GM19438 (cell line): ENCODE data around the gene BOC.

Experiments used
- ATAC-seq: cut with Tn5 transposase; IDR thresholded peaks from one replicate; pipeline ENCODE4 v1.9.1; 2021; ENCODE audit warnings: low read depth; ENCODE audit not compliant: unreplicated experiment

Gene BOC

DNA sequence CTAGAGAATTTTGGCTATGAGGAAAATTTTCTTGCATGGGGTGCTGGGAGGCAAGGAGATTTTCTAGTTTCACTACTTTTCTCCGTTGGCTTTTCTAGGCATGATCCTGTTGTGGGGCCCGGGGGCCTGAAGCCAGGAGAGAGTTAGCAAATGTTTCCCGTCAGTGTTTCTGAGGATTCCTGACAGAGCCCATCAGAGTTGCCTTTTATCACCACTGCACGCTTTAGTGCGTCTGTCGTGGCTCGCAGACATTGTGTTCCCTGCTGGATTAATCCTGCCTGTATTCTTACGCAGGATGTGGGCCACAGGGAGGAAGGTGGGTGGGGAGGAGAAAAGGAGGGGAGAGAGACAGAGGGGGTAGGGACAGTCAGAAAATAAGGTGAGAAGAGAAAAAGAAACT is 18.1 kb upstream of the BOC start:
- ATAC-seq = no peak

DNA sequence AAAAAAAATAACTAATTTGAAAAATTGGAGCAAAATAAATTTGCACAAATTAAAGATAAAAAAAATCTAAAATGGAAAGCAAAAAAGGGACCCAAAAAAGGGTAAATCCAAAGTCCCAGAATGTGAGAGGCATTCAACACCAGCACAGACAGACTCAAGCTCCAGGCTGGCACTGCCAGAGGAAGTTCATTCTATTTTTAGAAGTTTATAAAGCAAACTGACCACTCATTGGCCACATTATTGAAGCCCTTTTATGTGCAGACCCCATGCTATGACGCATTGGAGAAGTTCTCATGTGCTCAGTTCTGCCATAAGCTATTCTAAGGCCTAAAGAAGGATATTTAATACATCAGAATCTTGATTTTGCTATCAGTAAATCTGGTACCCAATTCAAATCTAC is 17.6 kb upstream of the BOC start:
- ATAC-seq = no peak

DNA sequence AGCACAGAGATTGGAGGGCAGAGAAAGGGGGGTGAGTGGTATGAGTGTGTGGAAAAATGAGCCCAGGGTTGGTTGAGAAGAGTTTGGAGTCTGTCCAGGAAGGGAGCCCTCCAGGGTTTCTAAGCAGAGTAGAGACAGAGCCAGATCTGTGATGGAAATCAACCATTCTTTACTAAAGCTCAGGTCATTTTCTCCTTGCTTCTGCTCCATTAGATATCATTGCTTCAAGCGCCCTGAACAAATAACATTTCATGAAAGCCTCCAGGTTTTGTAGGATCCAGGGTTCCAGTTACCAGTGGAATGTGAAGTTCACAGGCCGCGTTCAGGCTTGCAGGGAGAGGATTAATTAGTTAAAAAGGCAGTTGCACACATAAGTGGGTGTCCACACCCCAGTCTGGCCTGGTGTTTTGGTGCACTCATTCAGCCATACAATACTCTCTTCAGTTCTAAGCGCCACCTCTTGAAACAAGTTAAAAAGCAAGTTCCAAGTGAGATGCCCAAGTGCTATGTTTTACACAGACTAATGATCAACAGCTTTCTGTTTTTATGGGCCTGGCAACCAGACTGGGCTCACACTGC is 16.4 kb upstream of the BOC start:
- no peak for ATAC-seq

DNA sequence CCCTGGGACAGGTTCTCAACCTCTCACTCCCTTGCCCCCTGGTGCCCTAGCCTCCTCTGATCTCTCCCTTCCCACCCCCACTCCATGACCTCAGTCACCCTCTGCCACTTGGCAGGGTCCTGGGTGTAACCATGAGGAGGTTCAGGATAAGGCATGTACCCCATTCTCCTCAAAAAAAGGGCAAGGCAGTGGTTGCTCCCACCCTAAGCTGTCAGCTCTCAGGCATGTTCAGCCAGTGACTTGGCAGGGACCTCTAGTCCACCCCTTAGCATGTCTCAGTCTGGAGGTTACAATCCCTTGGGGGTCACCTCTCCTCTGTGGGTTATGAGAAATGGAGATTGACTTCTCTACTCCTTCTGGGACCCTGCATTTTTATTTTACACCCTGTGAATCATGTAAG is 11.0 kb upstream of the BOC start:
- ATAC-seq = no peak

- ATAC-seq = no peak
Observed at GRCh38 chr3:113200946-113201345, 10.4 kb upstream of the BOC start.

- ATAC-seq = no peak
Observed at GRCh38 chr3:113204371-113204770, 7.0 kb upstream of the BOC start.

DNA sequence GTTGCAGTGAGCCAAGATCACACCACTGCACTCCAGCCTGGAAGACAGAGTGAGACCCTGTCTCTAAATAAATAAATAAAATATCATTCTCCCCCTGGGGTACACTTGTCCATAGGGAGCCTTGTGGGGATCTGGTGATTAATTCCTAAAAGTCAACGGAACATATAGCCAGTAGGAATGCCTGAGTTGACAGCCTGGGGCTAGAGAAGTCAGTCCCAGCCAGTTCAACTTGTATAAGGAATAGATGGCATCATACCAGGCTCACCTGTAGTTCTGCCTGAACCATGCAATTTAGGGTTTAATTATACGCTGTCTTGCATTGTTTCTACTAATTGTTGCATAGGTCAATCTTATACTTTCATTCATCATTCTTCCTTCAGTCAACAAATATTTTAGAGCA is 5.9 kb upstream of the BOC start:
- ATAC-seq = no peak

GRCh38 chr3:113210604-113211329 is 590 bp upstream of the BOC start:
- no peak for ATAC-seq

DNA sequence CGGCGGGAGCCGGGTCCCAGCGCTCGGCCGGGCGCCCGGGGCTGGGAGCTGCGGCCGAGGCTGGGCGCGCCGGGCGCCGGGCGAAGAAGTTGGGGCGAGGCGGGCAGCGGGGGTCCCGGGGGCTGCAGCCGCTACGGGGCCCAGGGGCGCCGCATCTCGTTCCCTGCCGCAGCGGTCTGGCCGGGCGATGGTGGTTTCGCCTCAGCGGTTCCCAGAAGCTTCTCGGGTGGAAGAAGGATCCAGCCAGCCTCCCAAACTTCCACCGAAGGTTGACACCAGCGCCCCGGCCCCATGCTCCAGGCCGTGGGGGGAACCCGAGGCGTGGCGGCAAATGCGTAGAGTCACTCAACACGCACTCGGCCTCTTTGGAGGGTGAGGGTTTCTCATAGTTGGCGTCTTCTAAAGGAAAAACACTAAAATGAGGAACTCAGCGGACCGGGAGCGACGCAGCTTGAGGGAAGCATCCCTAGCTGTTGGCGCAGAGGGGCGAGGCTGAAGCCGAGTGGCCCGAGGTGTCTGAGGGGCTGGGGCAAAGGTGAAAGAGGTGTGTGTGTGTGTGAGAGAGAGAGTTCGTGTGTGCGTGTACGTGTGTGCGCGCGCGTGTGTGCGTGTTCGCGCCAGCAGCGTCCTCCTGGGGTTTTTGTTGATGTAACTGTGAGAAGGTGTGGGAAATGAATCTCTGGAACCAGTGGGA is 940 bp downstream of the BOC start:
- no peak for ATAC-seq

- ATAC-seq = no peak
Observed at GRCh38 chr3:113212844-113213375, 1.6 kb downstream of the BOC start.

DNA sequence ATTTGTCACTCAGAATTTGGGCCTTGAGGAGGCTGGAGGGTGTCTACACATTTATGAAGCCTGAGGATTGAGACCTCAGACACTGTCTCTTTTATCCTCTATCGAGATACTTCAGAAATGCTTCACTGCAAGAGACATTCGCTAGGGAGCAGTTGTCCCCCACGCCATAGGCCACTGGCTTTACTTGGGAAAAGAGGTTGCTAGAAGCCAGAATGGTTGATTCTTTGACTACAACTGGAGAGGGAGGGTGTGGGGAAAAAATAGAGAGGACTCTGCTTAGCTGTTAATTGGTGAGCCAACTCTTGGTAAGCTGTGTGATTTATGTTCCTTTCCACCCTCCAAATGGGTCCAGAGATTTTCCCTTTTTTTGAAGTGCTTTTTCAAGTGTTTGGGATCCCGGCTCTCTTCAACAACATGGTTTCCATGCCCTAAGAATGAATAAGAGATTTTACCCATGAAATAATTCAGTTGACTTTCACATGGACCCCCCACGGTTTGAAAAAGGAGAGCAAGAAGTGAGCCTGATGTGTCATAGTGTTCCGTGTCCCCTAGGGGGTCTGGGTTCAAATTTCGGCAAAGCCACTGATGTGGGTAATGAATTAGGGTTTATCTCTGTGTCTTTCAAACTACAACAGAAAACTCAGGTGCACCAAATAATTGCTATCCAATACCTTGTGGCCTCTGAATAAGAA is 2.7 kb downstream of the BOC start:
- ATAC-seq = no peak

DNA sequence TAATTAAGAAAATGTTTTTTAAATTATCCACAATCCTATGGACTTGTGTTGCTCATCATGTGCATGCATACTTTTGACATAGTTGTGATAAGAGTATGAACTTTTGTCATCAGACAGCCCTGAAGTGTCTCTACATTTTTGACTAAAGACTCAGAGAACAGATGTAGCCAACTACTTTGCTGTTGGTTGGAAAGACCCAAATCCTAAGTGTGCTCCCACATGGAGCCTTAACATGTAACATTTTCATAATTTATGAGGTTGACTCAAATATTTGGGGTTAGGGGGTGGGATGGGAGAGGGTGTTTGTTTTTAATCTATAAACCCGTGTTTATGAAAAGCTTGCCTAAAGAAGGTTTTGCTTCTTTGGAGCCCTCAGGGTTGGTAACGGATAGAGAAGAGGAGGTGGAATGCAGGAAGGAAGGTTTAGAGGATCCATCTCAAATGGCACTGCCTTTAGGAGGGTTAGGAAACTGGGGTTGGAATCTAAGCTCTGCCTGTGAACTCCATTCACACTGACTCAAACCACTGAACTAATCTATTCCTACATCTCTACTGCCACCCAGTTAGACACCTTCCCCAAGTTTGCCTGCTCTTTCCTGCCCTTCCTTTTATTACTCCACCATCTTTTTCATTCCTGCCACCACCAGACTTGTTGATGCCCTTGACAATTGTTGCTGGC is 3.7 kb downstream of the BOC start:
- no peak for ATAC-seq

DNA sequence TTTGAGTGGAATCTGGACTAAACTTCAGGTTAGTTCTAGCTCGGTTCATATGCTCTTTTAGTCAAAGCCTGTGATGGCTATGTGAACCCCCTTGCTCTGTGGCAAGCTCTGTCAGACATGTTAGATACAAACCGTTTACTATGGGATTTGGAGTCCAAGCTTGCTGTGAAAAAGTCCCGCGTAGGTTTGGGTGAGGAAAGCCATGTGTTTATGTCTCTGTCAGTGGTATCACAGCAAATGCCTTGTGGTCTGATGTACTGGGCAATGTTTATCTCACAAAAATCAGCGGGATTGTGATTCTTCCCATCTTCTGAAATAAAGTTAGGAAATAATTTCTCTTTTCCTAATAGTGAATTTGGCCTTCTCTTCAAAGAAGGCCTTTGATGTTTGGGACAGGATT is 5.0 kb downstream of the BOC start:
- ATAC-seq = no peak

- no peak for ATAC-seq
Observed at GRCh38 chr3:113218011-113218680, 6.8 kb downstream of the BOC start.

DNA sequence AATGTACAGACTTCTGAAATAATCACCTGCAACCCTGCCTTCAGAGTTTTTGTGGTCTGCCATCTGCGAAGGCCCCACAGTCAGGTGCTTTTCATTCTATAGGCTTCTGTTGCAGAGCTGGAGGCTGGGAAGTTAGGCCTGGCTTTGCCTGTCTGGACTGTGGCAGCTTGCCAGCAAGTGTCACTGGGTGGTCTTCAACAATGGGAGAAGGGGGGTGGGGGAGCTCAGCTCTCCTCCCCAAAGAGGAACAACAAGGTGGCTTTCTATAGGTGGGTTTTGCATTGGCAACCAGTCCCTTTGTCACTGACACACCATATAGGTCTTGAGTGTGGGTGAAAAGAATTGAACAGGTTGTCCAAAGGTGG is 7.3 kb downstream of the BOC start:
- no peak for ATAC-seq

DNA sequence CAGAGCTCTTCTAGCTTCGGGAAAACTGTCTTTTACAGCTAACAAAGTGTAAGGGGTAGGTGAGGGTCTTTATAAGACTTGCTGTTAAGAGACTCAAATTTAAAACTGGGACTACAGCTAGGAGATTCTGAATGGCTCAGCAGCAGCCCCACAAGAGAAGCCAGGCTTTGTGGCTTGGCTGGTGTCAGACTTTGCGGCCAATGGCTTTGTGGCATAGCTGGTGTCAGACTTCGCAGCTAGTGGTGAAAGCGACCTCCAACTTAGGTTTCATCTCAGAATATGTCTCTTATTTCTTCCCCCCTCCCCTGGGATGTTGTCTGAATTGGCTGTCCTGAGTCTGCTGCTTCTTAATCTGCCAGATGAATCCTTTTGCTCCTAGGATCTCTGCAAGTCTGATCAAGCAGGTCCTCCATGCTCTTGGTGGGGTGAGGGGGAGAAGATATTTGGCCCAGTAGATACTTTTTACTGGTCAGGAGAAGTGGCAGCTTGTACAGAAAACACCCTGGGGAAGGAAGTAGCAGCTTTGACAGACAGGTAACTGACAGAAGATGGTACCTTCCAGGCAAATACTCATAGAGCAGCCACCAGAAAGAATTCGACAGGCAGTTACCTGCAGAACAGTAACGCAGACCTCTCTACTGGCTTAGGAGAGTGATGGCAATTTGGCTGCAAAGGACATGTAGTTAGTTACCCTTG is 8.4 kb downstream of the BOC start:
- ATAC-seq = no peak

GRCh38 chr3:113220721-113221120 is 9.4 kb downstream of the BOC start:
- no peak for ATAC-seq

GRCh38 chr3:113221721-113222257 is 10.4 kb downstream of the BOC start:
- ATAC-seq = no peak

GRCh38 chr3:113222451-113223086 is 11.2 kb downstream of the BOC start:
- no peak for ATAC-seq
